IPS-11a (cell line): ENCODE data around the gene SCYL3.
"Not testable (repeated sequence)": the region's sequence is repeated elsewhere in the genome, so short reads cannot be mapped to it uniquely, and the experiment has no call there.

Experiments
- H3K4me3 ChIP-seq: one replicate; pipeline ENCODE4 v1.5.1; 2013; ENCODE audit warnings: low read depth, low read length, control low read depth

The SCYL3 gene

DNA sequence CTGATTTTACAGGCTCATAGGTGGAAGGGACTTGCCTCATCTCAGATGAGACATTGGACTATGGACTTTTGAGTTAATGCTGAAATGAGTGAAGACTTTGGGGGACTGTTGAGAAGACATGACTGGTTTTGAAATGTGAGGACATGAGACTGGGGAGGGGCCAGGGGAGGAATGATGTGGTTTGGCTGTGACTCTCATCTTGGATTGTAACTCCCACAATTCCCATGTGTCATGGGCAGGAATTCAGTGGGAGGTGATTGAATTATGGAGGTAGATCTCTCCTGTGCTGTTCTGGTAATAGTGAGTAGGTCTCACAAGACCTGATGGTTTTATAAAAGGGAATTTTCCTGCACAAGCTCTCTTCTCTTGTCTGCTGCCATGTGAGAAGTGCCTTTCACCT lies 20.8 kb downstream of the SCYL3 start:
- H3K4me3 ChIP-seq: no peak overlapping the region

DNA sequence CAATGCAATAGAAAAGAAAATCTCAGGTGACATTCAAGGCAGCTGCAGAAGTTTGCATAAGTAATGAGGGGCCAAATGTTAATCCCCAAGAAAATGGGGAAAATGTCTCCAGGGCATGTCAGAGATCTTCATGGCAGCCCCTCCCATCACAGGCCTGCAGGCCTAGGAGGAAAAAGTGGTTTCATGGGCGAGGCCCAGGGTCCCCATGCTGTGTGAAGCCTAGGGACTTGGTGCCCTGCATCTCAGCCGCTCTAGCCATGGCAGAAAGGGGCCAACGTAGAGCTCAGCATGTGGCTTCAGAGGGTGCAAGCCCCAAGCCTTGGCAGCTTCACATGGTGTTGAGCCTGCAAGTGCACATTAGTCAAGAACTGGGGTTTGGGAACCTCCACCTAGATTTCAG lies 21.7 kb downstream of the SCYL3 start:
- not testable (repeated sequence) for H3K4me3 ChIP-seq

DNA sequence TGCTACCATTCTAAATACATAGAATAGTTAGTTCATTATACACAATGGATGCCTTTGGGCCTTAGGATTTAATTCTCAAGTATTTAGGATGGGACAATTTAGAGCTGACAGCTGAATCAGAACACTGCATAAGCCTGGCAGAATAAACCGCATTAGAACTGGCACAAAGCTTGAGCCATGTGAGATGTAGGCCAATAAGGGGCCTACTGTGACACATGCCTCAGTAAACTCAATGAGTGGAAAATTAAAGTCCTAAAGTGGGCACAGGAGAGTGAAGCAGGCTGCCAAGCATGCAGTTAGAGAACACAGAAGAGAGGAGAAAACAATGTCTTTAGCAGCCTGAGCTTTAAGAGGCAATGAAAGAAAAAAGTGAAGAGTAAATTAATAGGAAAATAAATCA lies 24.3 kb downstream of the SCYL3 start:
- H3K4me3 ChIP-seq: no peak overlapping the region

DNA sequence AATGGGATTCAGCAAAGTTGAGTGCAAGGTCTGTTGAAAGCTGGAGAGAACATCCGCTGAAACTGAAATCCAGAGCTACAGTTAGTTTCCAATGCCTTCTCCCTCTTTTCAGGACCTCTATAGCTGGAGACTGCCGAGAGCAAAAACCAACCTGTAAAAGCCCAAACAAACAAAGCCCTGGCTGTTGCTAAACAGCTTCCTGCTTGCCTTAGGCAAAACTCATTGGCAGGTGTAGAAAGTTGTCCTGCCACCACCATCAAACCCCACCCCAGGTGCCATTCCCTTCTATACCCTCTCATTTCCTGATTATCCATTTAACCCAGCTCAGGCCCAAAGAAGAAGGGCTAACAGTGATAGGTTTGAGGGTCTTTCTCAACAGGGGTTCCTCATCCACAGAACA lies 24.7 kb downstream of the SCYL3 start:
- no peak overlapping the region for H3K4me3 ChIP-seq

DNA sequence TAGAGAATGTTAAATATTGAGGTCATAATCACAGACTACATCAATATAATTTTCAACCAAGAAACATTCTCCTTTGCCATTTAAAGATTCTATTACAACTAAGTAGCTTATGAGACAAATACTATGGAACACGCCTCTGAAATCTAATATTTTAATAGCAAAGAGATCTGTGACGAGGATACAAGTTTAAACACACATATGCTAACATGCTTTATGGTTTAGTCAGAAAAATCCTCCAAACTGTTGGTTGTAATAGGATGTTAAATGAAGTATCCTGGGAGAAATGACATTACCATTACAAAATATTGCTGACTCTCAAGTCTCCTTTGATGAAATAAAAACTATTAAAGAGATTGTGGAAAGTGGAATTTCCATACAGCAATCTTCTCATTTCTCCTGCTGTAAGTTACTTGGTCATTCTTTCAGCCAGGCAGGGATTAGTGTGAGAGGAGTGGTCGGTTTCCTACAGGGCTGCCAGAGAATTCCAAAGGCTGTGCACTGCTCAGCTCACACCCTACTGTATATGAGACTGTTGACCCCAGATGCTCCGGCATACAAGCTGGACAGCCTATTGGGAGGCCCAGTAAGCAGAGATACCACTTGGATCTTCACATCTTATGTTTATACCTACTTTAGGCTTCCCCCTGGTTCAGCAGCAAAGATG lies 26.6 kb downstream of the SCYL3 start:
- H3K4me3 ChIP-seq: no peak overlapping the region

DNA sequence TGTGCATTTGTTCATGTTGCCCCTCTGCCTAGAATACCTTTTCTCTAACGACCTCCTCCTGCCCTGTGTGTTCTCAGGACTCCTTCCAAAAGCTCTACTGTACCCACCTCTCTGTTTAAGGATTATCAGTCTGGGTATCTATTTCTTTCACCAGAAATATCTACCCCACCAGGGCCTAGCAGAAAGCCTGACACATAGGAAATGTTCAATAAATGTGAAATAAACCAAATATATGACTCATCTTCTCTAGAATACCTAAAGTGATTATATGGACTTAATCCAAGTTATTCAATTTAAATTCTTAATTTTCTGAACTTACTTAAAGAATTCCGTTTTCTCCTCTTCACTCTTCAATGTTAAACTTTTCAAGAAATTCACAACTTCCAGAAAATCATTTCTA lies 27.1 kb downstream of the SCYL3 start:
- no peak overlapping the region for H3K4me3 ChIP-seq

DNA sequence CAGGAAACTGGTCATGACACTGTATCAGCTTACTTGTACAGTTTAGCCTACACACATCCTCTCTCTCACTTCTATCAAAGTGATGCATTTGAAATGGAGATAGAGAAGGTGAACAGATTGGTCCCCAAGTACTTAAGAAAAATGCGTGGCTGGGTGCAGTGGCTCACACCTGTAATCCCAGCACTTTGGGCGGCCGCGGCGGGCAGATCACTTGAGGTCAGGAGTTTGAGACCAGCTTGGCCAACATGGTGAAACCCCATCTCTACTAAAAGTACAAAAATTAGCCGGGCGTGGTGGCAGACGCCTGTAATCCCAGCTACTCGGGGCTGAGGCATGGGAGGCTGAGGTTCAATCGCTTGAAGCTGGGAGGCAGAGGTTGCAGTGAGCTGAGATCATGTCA lies 29.2 kb downstream of the SCYL3 start:
- not testable (repeated sequence) for H3K4me3 ChIP-seq

DNA sequence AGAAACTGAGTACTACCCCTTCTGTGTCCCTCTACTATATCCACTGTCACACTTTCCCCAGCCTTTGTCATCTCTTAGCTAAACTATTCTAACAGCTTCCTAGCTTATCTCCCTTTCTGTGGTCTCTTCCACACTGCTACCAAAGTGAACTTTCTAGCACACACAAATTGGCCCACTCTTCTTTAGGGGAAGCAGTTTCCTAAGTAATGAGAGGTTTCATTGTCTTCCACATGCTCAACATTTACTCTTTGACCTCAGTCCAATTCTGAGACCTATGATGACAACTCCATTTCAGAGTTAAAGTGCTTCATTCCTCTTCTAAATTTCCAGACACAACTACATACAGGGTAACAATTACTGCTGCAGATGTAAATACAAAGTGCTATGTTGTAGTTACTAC lies 32.9 kb downstream of the SCYL3 start:
- H3K4me3 ChIP-seq: no peak overlapping the region

DNA sequence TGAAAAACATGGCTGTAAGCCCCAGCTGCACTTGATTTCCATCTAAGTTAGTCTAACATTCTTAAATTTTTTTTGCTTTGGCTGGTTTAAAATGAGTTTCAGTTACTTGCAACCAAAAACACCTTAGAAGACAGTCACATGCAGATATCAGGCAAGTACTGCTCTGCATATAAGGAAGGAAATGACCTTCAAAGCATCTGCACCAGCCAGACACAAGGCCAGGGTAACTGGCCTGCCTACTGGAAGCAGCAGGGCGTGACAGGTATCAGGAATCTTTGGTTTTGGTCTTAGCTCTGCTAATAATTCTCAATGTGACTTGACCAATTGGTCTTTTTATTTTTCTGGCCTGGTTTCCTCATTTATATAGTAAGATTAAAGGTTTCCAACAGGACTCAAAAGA lies 33.5 kb downstream of the SCYL3 start:
- no peak overlapping the region for H3K4me3 ChIP-seq

DNA sequence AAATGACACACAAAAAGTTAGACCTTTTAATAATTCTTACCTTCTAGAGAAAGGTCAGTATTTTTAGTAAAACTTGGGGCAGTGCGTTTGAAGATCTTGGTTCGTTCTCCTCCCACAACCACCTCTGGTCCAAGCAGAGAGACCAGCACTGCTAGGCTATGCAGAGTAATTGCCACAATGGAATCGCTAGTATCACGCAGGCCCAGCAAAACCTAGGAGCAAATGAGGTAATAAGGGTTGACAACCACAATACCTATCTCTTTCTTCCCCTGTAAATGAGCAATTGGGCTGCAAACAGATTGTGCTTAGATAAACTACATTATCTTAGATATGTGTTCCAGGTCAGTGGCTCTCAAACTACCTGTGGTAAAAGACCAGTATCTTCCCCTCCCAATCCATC lies 34.7 kb downstream of the SCYL3 start:
- H3K4me3 ChIP-seq: no peak overlapping the region

DNA sequence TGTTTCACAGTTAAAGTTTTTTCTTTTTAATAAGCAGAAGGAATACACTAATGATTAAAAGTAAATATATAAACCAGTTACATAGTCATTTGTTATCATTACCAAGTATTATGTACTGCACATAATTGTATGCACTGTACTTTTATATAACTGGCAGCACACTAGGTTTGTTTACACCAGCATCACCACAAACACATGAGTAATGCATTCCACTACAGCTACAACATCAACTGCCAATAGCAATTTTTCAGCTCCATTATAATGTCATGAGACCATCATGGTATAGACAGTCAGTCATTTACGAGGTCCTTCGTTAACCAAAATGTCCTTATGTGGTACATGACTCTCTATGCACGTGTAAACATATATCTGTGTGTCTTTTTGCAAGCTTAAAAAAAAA lies 35.2 kb downstream of the SCYL3 start:
- H3K4me3 ChIP-seq: no peak overlapping the region

DNA sequence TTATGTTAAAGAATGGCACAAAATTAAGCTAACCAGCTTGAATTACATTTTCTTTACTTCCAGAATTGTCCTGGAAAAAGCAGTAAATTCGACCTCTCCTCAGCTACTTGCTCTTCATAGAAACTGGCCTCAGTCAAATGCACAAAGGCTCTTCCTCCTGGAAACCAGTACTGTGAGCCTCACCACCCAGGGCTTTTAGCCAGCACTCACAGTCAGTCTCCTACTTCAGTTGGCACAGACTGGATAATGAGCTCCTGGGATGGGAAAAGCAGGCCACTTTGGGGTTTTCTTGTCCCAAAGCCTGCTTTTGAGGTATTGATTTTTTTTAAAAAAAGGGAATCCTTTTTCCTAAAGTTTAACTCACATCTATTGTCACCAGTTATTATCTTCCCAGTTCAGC lies 40.4 kb downstream of the SCYL3 start:
- H3K4me3 ChIP-seq: no peak overlapping the region

DNA sequence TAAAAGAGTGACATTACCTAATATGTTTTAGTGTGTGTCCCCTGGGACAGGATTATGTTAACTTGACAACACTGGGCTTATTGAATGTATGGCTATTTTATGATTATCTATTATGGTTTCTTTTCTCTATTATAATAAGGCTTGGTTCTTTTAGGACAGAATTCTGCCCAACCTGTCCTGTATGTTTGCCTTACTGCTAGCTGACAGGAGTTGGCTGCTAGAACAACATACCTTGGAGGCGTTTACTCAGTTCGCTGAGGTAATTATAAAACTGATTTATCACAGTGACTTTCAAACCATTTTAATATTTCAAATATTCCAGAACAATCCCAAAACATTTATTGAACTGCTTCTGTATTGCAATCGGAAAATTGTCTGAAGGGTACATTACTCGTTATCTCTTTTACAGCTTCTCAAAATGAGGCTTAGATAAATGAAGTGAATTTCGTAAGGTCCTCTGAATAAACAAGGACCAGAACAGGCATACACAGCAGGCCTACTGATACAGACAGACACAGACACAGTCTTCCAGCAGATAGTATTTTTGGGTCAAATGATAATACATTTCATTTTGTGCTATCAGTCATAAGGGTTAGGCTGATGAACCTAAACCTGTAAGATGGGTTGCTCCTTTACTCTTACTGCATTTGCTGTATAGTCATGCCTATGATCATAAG lies 44.2 kb downstream of the SCYL3 start:
- no peak overlapping the region for H3K4me3 ChIP-seq

DNA sequence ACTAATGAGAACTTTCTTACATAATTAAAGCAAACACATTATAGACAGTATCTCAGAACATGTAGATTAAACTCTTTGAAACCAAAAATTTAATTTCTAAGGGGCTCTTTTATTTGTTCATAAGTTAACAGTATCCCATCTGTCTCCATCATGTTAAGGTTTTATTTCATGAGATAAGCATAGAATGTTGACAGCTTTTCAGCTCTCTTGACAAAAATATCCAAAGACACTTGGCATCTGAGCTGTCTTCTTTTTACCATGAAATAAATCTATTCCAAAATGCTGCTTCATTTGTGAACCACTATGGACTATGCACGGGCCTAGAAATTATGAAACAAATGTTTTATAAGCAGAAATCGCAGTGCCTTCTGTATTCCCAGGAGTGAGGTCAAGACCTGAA lies 45.2 kb downstream of the SCYL3 start:
- H3K4me3 ChIP-seq: no peak overlapping the region

DNA sequence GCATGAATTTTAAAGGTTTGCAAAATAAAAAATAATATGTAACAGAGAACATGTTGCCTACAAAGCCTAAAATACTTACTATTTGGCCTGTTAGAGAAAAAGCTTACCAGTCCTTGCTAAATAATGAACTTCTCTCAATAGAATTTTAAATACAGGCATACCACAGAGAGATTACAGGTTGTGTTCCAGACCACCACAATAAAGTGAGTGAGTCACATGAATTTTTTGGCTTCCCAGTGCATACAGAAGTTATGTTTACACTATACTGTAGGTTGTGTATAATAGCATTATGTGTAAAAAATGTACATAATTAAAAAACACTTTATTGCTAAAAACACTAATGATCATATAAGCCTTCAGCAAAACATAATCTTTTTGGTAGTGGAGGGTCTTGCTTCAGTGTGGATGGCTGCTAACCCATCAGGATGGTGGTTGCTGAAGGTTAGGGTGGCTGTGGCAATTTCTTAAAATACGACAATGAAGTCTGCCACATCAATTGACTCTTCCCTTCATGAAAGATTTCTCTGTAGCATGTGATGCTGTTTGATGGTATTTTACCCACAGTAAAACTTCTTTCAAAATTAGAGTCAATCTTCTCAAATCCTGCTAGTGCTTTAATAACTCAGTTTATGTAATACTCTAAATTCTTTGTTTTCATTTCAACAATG lies 48.6 kb downstream of the SCYL3 start:
- H3K4me3 ChIP-seq: no peak overlapping the region

DNA sequence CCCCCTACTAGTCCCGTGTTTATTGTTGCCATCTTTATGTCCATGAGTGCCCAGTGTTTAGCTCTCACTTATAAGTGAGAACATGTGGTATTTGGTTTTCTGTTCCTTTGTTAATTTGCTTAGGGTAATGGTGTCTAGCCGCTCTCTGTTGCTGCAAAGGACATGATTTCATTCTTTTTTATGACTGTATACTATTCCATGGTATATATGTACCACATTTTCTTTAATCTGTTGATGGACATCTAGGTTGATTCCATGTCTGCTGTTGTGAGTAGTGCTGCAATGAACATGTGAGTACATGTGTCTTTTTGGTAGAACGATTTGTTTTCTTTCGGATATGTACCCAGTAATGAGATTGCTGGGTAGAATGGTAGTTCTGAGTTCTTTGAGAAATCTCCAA lies 54.8 kb downstream of the SCYL3 start:
- no peak overlapping the region for H3K4me3 ChIP-seq

DNA sequence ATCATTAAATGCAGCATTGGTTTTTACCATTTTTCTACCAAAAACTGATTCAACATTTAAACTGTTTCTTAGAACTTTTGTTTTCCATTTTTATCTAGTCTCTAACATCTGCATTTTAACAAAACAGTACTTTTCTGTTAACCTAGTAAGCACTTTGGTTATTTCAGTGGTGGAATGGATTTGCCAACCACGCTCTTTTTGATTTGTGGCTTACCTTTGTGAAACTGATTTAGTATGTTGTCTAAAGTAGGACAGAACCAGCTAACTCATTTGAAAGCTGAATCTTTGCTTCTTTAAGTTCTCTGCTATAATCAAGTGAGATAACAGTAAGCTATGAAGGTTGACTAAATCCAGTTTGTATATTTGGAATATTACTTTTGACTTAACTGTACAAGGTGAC lies 57.5 kb downstream of the SCYL3 start:
- H3K4me3 ChIP-seq: no peak overlapping the region

DNA sequence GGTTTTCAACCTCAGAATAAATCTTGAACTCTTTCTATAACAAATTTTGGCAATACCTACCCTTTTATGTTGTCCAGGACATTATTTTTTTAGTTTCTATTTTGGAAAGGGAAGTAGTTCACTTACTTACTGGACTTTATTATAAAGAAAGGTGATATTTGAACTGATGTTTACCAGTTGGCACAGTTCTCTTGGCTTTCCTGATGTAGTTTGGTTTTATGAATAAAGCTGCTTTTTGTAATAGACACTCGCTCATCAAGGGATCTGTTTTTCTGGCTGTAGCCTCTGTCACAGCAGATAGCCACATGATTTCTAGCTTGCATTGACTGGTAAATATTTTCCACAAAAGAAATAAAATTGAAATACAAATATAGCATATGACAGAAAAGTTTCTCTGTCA lies 58.0 kb downstream of the SCYL3 start:
- no peak overlapping the region for H3K4me3 ChIP-seq

DNA sequence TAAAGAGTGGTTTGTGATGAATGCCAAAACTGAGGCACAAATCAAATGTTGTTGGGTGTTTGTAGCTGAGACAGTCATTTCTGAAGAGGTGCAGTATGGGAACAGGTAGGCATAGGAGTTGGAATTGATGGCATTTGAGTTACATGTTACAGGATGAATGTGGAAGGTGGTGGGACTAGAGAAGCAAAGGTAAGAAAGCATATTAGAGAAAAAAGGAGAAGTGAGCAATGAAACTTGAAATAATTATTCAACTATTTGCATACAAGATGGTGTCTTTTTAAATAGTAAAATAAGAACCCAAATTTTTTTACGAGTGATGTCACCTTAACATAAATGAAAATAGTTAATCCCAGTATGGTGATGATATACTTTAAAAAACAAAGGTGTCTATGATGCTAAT lies 58.8 kb downstream of the SCYL3 start:
- no peak overlapping the region for H3K4me3 ChIP-seq

DNA sequence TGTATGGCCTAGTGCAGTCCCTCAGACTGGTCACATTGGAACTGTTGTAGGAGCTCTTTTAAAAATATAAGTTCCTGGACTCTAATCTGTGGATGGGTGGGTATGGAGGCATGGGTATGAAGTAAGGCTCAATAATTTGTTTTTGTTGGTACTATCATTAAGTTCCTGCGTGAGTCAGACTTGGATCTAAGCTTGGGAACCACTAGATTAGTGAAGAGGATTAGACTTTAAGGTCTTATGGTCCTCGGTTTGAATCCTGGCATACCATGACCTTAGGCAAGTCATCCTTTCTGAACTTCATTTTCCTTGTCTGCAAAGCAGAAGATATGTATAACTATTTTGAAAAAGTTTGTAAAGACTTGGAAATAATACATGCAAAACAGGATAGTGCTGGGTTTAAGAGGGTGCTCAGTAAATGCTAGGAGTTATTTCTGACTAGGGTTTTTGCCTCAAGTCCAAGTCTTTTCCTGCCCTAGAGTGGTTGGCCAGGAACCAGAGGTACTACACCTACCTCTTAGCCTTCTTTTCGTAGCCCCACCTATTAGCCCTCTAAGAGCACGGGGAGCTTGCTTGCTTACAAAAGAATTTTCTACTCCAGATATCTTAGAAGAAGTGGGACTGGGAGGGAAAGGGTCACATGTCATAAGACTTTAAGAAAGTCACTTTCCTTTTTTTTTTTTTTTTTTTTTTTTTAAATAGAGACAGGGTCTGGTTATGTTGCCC lies 60.4 kb downstream of the SCYL3 start:
- no peak overlapping the region for H3K4me3 ChIP-seq

DNA sequence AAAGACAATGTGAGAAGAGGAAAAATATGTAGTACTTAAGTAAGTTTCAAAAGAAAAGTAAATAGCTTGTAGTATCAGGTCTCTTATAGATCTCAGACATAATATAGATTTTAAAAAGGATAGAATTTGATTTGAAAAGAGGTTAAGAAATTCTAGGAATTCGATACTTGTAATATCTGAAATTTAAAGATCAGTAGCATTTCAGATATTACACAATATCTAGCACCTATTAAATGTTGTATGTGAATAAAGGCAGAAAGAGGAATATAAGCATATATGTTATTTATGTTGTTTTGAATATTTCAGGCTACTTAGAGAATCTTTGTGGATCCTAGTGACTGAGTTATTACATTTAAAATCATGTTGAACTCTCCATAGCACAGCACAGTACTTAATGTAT lies 64.0 kb downstream of the SCYL3 start:
- H3K4me3 ChIP-seq: no peak overlapping the region

DNA sequence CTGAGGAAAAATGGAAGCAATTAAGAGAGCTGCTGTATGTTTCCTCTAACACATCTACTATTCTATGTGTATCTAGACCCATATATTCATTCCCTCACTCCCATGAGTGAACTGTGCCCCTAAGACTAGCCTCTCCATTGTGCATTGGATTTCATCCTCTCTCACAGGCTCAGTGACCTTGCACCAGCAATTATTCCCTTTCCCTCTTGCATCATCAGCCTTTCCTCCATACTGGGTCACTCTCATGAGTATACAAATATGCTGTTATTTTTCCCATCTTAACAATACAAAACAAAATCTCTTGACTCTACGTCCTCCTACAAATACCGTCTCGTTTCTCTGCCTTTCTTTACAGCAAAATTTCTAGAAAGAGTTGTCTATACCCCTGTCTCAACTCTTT lies 69.5 kb downstream of the SCYL3 start:
- no peak overlapping the region for H3K4me3 ChIP-seq
